ENCODE measurements around the gene PRLR.

DNA sequence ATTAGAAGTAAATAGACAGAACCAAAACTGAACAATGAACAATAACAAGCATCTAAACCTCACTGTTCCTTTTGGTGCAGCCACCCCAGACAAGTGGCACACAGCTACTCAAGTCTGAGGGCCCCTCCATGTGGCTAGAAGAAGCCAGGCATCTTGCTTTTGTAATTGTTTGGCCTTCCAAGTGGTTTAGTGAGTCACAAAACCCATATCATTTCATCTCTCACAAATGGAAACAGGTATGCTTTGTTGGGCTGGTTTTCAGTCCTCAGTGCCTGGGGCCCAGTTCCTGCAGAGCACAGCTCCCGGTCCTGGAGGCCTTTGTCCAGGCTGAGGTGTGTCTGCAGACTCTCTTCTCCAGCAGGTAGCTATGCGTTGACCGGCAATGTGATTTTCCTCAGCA, 16.7 kb downstream of the PRLR start:
- TF ChIP-seq CTCF (IDR thresholded peaks at IDR 0.05) = no peak
- no peak for TF ChIP-seq POLR2A (IDR thresholded peaks at IDR 0.05)

Data from uterus (tissue), 2 donors.